ENCODE data around the gene KCNJ14. TPM values are rescaled to one million over a fixed set of nuclear protein-coding genes. Genes with fewer than 3 reads are reported as not detected.

Gene KCNJ14
- total RNA-seq, 2 experiments from 2014 or later, result 1.3 to 1.5 TPM

DNA sequence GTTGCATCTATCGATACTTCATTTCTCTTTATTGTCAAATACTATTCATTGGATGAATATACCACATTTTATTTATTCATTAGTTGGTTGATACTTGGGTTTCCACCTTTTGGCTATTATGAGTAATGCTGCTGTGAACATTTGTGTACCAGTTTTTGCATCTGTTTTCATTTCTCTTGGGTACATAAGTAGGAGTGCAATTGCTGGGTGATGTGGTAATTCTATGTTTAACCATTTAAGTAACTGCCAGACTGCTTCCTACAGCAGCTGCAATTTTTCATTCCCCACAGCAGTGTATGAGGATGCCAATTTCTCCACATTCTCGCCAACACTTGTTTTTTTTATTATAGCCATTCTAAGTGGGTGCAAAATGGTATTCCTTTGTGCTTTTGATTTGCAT lies 2.6 kb downstream of the KCNJ14 start:
- Mint-ChIP-seq H3K9me3 (no peaks in the 10 kb centered on the region), H3K27ac (no peak overlapping the region), H3K27me3 (no peaks in the 10 kb centered on the region), H3K36me3 (ENCODE audit: low read depth) (peaks cover 37% of the 10 kb centered on the region), H3K4me1 (ENCODE audit: low read depth) (peaks cover 10% of the 10 kb centered on the region), H3K4me3 (no peak overlapping the region)
- POLR2A ChIA-PET, result interaction anchor here (1.4 to 2.4 kb wide), 2 partner anchors 9 to 10 kb away, joined by 3 to 17 read pairs; partner anchors contain the start of gene GRWD1
- TF ChIP-seq, protein P1, sequence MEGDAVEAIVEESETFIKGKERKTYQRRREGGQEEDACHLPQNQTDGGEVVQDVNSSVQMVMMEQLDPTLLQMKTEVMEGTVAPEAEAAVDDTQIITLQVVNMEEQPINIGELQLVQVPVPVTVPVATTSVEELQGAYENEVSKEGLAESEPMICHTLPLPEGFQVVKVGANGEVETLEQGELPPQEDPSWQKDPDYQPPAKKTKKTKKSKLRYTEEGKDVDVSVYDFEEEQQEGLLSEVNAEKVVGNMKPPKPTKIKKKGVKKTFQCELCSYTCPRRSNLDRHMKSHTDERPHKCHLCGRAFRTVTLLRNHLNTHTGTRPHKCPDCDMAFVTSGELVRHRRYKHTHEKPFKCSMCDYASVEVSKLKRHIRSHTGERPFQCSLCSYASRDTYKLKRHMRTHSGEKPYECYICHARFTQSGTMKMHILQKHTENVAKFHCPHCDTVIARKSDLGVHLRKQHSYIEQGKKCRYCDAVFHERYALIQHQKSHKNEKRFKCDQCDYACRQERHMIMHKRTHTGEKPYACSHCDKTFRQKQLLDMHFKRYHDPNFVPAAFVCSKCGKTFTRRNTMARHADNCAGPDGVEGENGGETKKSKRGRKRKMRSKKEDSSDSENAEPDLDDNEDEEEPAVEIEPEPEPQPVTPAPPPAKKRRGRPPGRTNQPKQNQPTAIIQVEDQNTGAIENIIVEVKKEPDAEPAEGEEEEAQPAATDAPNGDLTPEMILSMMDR (IDR thresholded peaks at IDR 0.05), result no peak
- ATAC-seq (no peak), DNase-seq (no peak)
- intact Hi-C loops (cut with micrococcal nuclease), result no loop called here
- CTCF ChIA-PET, result interaction anchor here (2.6 kb wide), 1 partner anchor 32 kb away, joined by 10 read pairs; no protein-coding TSS in a partner anchor

DNA sequence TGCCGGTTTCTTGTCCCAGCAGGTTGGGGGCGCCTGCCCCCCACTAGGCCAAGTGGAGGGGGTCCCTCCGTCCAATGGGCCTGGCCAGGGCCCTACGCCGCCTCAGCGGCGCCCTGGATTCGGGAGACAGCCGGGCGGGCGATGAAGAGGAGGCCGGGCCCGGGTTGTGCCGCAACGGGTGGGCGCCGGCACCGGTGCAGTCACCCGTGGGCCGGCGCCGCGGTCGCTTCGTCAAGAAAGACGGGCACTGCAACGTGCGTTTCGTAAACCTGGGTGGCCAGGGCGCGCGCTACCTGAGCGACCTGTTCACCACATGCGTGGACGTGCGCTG lies 6.2 kb downstream of the KCNJ14 start:
- no peak overlapping the region for H3K4me3 Mint-ChIP-seq
- TF ChIP-seq, protein P1 (IDR thresholded peaks at IDR 0.05), result no peak
- intact Hi-C loops (cut with micrococcal nuclease), result loop anchor here (10.0 kb wide), 1 partner anchor 97 kb away; the partner anchor contains the start of genes SYNGR4 and TMEM143
- ChIA-PET CTCF (no interaction called here), POLR2A (interaction anchor here (1.0 kb wide), 1 partner anchor 10 kb away, joined by 3 read pairs; no protein-coding TSS in a partner anchor)
- H3K36me3 Mint-ChIP-seq (ENCODE audit: low read depth), result peaks cover 23% of the 10 kb centered on the region
- DNase-seq, result no peak
- no peaks in the 10 kb centered on the region for H3K4me1 Mint-ChIP-seq (ENCODE audit: low read depth)
- ATAC-seq, result no peak
- H3K9me3 Mint-ChIP-seq, result no peaks in the 10 kb centered on the region
- H3K27me3 Mint-ChIP-seq, result no peaks in the 10 kb centered on the region
- no peak overlapping the region for H3K27ac Mint-ChIP-seq

DNA sequence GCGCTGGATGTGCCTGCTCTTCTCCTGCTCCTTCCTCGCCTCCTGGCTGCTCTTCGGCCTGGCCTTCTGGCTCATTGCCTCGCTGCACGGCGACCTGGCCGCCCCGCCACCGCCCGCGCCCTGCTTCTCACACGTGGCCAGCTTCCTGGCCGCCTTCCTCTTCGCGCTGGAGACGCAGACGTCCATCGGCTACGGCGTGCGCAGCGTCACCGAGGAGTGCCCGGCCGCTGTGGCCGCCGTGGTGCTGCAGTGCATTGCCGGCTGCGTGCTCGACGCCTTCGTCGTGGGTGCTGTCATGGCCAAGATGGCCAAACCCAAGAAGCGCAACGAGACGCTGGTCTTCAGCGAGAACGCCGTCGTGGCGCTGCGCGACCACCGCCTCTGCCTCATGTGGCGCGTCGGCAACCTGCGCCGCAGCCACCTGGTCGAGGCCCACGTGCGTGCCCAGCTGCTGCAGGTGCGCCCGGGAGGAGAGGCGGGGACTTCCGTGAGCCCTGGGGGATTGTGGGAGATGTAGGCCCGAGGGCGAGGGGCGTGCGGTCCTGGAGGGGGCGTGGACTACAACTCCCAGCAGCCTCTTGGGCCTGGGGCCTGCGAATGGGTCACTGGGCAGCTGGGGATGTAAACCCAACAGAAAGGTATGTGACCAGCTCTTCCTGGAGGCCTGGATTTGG lies 6.7 kb downstream of the KCNJ14 start:
- intact Hi-C loops (cut with micrococcal nuclease), result loop anchor here (10.0 kb wide), 1 partner anchor 97 kb away; the partner anchor contains the start of genes SYNGR4 and TMEM143
- Mint-ChIP-seq H3K27me3 (no peaks in the 10 kb centered on the region), H3K9me3 (no peaks in the 10 kb centered on the region), H3K4me1 (ENCODE audit: low read depth) (no peaks in the 10 kb centered on the region), H3K36me3 (ENCODE audit: low read depth) (peaks cover 20% of the 10 kb centered on the region), H3K27ac (no peak overlapping the region), H3K4me3 (no peak overlapping the region)
- CTCF ChIA-PET, result no interaction called here
- ATAC-seq (peak; percentile 71), DNase-seq (peak; percentile 31)
- POLR2A ChIA-PET, result interaction anchor here (1.0 kb wide), 1 partner anchor 10 kb away, joined by 3 read pairs; no protein-coding TSS in a partner anchor
- TF ChIP-seq, protein P1 (IDR thresholded peaks at IDR 0.05), result no peak

DNA sequence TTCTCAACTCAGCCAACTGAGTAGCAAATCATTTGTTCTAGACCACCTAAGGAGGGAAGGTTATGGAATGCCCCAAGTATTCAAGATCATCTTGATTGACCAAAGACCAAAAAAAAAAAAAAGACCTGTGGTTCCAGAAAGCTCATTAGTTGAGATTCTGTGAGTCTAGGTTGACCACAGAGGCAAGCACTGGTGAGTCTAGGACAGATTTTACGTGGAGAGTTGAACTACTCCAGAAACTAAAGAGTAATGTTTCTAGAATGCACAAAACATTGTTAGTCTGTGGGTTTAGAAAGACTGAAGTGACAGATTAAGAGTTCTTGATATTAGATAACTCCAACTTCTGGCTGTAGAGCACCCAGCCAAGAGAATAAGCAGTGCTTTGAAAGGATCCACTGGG lies 9.8 kb downstream of the KCNJ14 start:
- intact Hi-C loops (cut with micrococcal nuclease), result loop anchor here (10.0 kb wide), 1 partner anchor 100 kb away; the partner anchor contains the start of genes SYNGR4 and TMEM143

More for the DNA sequence above, 9.8 kb downstream of the KCNJ14 start:
- DNase-seq (no peak), ATAC-seq (no peak)
- Mint-ChIP-seq H3K27ac (no peak overlapping the region), H3K9me3 (no peaks in the 10 kb centered on the region), H3K27me3 (no peaks in the 10 kb centered on the region), H3K4me1 (ENCODE audit: low read depth) (peaks cover 11% of the 10 kb centered on the region), H3K36me3 (ENCODE audit: low read depth) (peaks cover 4% of the 10 kb centered on the region), H3K4me3 (no peak overlapping the region)
- CTCF ChIA-PET, result interaction anchor here (0.9 kb wide), 1 partner anchor 24 kb away, joined by 3 read pairs; no protein-coding TSS in a partner anchor
- POLR2A ChIA-PET, result no interaction called here
- TF ChIP-seq, protein P1 (IDR thresholded peaks at IDR 0.05), result no peak
